ENCODE results near the gene PTTG1IP.

PTTG1IP gene

GRCh38 chr21:44823179-44823660, 50.3 kb downstream of the PTTG1IP start:
- DNase-seq (ENCODE audit: low spot score), result no peak

- no peak for DNase-seq (ENCODE audit: low spot score)
Observed at GRCh38 chr21:44822484-44823178, 50.9 kb downstream of the PTTG1IP start.

GRCh38 chr21:44820851-44821250, 52.6 kb downstream of the PTTG1IP start:
- DNase-seq (ENCODE audit: low spot score), result no peak

GRCh38 chr21:44819283-44820243, 53.9 kb downstream of the PTTG1IP start:
- DNase-seq (ENCODE audit: low spot score), result no peak

GRCh38 chr21:44818640-44819011, 54.9 kb downstream of the PTTG1IP start:
- DNase-seq (ENCODE audit: low spot score), result no peak

GRCh38 chr21:44817914-44818639, 55.4 kb downstream of the PTTG1IP start, which contains the start of gene SUMO3:
TSS of gene SUMO3 (minus strand) at chr21:44818062. CDS start at chr21:44817968, 94 bp downstream.
- DNase-seq (ENCODE audit: low spot score), result peak; percentile 74

- DNase-seq (ENCODE audit: low spot score), result peak; percentile 87
Observed at GRCh38 chr21:44817506-44817880, 56.0 kb downstream of the PTTG1IP start.

- no peak for DNase-seq (ENCODE audit: low spot score)
Observed at GRCh38 chr21:44816761-44817505, 56.6 kb downstream of the PTTG1IP start.

- no peak for DNase-seq (ENCODE audit: low spot score)
Observed at GRCh38 chr21:44815852-44816628, 57.5 kb downstream of the PTTG1IP start.

GRCh38 chr21:44815225-44815624, 58.3 kb downstream of the PTTG1IP start:
- no peak for DNase-seq (ENCODE audit: low spot score)

GRCh38 chr21:44814498-44815023, 58.9 kb downstream of the PTTG1IP start:
- DNase-seq (ENCODE audit: low spot score), result no peak

- no peak for DNase-seq (ENCODE audit: low spot score)
Observed at GRCh38 chr21:44813727-44814126, 59.8 kb downstream of the PTTG1IP start.

- no peak for DNase-seq (ENCODE audit: low spot score)
Observed at GRCh38 chr21:44813149-44813548, 60.3 kb downstream of the PTTG1IP start.

GRCh38 chr21:44812640-44813039, 60.9 kb downstream of the PTTG1IP start:
- DNase-seq (ENCODE audit: low spot score), result no peak

- no peak for DNase-seq (ENCODE audit: low spot score)
Observed at GRCh38 chr21:44810779-44811178, 62.7 kb downstream of the PTTG1IP start.

GRCh38 chr21:44805859-44806258, 67.6 kb downstream of the PTTG1IP start:
- no peak for DNase-seq (ENCODE audit: low spot score)

- no peak for DNase-seq (ENCODE audit: low spot score)
Observed at GRCh38 chr21:44805226-44805625, 68.3 kb downstream of the PTTG1IP start.

- DNase-seq (ENCODE audit: low spot score), result no peak
Observed at GRCh38 chr21:44804762-44805161, 68.7 kb downstream of the PTTG1IP start.

GRCh38 chr21:44803651-44804050, 69.8 kb downstream of the PTTG1IP start:
- no peak for DNase-seq (ENCODE audit: low spot score)

- DNase-seq (ENCODE audit: low spot score), result no peak
Observed at GRCh38 chr21:44802396-44803153, 70.9 kb downstream of the PTTG1IP start.
